AG20443 (cell line): Measurements from ENCODE around the gene TMEM218.
A peak's percentile ranks its signal among the peaks of the same experiment; 100 is the strongest.
"Not testable (repeated sequence)": the region's sequence is repeated elsewhere in the genome, so short reads cannot be mapped to it uniquely, and the experiment has no call there.

ENCODE experiments used
- DNase-seq: peaks from one replicate; pipeline ENCODE4 v3.0.0; 2012; ENCODE audit warnings: low spot score, mixed read lengths

Gene TMEM218

DNA sequence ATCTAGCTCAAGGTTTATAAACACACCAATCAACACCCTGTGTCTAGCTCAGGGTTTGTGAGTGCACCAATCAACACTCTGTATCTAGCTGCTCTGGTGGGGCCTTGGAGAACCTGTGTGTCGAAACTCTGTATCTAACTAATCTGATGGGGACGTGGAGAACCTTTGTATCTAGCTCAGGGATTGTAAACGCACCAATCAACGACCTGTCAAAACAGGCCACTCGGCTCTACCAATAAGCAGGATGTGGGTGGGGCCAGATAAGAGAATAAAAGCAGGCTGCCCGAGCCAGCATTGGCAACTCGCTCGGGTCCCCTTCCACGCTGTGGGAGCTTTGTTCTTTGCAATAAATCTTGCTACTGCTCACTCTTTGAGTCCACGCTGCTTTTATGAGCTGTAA is 21.3 kb downstream of the TMEM218 start:
- not testable (repeated sequence) for DNase-seq

DNA sequence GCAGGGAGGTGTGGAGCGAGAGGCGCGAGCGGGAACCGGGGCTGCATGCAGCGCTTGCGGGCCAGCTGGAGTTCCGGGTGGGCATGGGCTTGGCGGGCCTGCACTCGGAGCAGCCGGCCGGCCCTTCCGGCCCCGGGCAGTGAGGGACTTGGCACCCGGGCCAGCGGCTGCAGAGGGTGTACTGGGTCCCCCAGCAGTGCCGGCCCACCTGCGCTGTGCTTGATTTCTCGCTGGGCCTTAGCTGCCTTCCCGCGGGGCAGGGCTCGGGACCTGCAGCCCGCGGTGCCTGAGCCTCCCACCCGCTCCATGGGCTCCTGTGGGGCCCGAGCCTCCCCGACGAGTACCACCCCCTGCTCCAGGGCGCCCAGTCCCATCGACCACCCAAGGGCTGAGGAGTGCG is 21.9 kb downstream of the TMEM218 start:
- not testable (repeated sequence) for DNase-seq

DNA sequence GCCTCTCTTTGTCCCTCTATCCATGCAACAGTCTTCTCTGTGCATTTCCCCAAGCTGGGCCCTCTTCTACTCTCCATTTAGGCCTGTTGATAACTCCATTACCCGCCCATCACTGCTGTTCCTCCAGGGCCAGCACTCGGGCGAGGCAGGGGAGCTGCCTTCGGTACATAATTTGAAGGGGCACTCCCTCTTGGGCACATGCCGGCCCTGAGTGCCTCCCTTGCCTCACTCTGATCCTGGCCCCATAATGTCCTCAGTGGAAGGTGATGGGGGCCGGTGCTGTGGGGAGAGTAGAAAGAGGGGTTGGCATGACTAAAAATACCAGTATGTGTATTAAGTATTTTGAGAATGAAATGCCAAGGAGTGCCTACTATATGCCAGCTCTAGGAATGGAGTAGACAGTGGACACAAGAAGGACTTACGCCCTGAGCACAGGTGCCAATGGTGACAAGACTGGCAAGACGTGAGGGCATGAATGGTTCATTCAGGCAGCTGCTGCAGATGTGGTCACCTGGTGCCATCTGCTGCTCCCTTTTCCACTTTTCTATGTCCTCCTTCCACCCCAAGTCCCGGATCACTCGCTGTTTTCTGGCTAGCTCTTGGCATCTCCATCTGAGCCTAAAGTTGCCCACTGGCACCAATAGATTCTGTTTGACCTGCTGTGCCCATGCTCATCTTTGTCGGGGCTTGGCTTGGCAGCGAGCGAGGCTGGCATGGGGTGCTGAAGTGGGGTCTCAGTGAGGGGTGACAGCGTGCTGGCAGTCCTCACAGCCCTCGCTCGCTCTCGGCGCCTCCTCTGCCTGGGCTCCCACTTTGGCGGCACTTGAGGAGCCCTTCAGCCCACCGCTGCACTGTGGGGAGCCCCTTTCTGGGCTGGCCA is 22.6 kb downstream of the TMEM218 start:
- no peak for DNase-seq

DNA sequence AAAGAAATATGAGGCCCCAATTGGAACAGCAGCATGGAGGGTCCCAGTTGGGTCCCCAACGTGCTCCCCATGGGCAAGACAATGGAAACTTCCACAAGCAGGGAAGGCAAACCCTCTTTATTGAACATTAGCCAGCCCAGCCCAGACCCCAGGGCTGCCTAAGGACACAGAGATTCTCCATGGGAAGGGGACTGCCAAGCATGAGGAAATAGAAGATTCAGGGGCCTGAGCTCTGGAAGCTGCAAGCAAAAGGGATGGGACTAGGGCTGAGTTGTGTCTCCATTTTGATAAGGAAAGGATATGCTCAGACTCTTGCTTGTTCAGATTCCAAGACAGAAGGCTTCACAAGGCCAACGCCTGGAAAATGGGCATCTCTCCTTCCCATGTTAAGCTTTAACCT is 23.3 kb downstream of the TMEM218 start:
- DNase-seq: no peak

DNA sequence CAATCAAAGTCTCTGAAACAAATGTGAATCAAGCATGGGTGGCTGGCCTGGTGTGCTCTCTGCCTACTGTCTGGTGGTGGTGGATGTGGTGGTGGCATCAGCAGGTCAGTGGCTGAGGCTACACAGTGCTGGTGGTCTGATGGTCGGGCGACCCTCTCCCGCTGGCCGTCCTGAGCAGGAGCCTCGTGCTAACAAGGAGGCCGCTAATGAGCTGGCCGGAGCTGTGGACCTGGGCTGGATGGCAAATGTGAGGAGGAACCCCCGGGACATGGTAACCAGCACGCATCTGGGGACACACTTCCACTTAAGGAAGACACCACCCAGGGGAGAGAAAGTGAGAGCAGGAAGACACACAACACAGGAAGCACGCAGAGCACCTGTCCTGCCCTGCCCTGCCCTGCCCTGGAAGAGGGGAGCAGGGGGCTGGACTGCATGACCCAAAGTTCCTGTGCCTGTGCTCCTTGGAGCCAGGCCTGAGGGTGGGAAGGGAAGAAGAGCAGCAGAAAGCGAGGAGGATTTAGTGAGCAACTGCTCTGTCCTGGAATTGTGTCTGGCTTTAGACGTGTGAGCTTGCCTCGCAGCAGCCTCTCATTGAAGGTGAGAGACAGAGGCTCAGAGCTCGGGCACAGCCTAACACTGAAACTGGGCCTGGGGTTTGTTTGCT is 24.7 kb downstream of the TMEM218 start:
- DNase-seq: no peak

DNA sequence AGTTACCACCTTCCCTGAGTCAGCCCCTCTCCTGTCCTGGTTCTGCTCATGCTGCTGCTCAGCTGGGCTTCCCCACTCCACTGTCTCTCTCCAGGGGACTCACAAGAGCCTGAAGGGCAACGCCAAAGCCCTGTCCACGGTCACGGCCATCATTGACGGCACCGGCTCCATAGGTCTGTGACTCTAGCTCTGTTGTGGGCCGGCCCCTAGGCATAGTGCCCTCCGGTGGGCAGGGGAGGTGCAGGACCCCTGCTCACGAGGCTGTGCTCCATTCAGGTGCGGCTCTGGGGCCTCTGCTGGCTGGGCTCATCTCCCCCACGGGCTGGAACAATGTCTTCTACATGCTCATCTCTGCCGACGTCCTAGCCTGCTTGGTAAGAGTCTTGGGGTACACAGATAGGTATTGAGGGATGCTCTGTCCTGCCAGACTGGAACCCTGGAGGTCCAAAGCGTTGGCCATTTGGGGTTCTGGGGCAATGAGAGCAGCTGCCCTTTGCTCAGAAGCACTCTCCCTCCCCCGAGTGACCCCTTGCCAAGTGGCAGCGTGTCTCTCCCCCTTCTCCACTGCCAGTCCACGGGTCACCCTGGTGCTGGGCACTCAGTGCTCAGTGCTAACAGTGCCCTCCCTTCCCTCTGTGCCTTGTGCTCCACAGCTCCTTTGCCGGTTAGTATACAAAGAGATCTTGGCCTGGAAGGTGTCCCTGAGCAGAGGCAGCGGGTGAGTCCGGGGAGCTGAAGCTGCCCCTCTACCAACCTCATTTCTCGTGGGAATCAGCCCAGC is 25.9 kb downstream of the TMEM218 start:
- DNase-seq: no peak

DNA sequence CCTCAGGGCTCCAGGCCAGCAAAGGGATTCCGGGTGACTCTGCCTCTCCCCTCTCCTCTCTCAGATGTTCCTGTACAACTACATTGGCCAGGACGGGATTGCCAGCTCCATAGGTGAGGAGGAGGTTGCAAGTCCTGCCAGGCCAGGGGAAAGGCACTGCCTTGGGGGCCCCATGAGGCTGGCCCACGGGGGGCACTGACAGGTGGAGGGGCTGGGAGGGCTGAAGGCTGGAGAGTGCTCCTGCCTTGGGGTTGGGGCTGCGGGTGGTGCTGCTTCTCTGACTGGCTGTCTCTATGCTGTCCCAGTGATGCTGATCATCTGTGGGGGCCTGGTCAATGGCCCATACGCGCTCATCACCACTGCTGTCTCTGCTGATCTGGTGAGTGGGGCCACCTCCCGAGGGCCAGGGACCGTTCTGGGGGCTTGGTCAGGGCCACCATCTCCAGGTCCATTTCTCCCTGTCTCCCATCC is 26.6 kb downstream of the TMEM218 start:
- DNase-seq: no peak

DNA sequence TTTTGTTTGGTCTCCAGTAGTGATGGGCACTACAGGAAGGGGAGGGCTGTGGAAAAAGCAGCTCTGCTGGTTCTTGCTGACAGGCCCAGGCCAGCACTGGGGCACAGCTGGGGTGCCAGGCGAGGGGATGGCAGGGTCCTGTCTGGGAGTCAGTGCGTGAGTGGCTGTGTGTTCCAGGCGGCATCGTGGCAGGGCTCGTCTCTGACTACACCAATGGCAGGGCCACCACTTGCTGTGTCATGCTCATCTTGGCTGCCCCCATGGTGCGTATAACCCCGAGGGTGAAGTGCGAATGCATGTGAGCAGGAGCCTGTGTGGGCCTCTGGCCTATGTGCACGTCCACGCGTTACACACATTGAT is 27.4 kb downstream of the TMEM218 start:
- DNase-seq: no peak

DNA sequence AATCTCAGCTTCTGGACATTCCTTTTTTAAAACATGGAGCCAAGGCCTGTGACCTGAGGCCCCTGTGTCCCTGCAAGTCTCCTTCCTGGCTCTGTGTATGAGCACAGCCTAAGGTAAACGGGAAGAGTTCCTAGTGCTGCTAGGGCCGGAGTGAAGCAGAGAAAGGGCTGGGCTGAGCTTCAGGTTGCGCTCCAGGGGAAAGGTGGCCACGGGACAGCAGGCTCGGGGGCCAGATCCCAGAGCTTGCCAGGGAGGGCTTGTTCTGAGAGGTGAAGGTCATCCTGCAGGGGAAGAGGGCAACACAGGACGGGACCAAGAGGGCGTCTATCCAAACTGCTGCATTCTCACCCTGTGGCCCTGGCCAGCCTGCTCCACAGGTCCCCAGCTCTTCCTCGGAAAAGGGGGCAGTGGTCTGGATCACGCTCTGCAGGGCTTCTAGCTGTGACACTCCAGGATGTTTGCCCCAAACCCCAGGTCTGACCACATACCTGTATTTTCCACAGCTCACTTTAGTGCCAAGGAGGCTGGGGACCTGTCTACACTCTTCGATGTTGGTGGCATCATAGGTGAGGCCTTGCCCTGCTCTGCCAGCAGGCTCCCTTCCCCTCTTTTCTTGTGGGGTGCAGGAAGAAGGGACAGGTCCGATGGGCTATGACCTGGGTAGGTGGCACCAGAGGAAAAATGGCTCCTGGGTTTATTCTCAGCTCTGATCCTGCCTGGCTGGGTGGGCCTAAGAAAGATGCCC is 27.9 kb downstream of the TMEM218 start:
- no peak for DNase-seq

DNA sequence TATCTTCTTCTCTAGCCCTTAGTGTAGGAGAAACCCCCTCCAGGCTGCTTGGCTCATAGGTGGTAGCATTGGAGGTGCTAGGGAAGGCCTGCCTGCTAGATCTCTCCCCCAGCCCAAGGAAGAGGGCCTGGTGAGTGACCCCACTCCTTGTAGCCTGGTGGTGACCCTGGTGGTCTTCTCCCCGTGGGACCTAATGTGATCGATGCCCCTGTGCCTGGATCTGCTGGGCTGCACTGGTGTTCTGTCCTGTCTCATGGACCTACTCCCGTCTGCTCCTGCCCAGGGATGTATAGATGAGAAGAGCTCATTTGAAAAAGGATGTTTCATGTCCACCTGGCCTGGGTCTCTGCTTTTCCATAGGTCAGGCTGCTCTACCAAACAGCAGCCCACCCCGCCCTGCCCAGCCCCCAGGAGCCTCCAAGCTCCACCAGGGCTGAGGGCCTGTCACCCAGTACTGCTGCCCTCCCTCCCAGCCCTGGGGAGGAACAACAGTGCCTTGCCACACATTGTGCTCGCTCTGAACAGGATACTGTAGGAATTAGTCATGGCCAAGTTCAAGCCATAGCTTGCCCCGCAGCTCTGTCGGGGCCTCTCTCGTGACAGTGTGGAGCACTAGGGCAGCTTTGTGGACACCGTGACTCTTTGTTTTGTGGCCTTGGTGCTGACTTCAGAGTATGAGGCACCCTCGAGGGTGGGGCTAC is 28.7 kb downstream of the TMEM218 start:
- peak; percentile 80 for DNase-seq

DNA sequence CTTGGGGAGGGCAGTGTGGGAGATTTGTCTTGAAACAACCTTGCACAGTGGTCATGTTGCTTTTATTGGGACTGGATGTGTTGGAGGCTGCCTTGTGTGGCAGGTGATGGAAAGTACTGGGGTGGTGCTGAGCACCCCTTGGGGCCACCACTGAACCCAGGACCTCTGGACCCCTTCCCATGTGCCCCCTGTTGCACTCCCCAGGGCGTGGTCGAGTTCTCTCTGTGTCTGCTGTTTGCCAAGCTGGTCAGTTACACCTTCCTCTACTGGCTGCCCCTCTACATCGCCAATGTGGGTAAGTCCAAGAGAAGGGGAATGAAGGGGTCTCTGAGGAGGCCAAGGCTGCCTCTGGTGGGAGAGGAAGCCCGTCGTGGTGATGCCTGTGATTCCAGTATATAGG is 29.4 kb downstream of the TMEM218 start:
- no peak for DNase-seq

DNA sequence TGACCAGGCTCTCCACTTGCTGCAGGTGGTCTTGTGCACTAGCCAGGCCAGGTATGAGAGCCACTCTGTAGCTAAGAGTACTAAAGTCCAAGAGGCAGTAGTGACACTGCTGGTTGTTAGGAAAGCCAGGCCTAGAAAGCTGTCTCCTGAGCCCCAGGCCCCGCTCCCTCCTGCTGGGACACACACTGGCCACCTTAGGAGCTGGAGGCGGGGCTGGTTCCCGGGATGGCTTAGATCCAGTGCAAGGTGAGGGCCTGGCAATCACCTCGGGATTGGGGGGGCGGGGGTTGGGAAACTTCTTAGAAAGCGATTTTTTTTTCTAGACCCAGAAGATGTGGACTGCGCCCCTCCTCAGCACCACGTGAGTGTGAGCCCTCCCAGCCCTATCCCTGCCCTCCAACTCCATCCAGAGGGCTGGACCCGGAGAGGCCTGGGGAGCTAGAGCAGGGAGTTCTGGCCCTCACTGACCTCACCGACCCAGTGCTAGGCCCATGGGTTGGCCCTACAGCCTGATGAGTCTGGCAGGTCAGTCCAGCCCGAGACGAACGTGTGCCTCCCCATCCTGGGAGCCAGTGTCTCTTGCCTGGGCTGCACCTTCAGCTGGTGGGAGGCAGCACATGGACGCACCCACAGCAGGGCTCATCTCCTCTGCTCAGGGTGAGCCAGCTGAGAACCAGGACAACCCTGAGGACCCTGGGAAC is 30.2 kb downstream of the TMEM218 start:
- DNase-seq: no peak

DNA sequence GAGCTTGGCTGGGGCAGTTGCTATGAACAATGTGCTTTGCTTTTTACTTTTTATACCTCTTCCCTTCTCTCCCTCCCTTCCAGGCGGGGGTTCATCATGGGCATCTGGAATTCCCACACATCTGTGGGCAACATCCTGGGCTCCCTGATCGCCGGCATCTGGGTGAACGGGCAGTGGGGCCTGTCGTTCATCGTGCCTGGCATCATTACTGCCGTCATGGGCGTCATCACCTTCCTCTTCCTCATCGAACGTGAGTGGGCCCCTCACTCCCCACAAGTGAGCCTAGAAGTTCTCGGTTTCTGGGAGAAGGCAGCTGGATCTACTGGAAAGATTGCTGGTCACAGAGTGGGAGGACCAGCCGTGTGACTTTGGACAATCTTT is 30.9 kb downstream of the TMEM218 start:
- DNase-seq: no peak

DNA sequence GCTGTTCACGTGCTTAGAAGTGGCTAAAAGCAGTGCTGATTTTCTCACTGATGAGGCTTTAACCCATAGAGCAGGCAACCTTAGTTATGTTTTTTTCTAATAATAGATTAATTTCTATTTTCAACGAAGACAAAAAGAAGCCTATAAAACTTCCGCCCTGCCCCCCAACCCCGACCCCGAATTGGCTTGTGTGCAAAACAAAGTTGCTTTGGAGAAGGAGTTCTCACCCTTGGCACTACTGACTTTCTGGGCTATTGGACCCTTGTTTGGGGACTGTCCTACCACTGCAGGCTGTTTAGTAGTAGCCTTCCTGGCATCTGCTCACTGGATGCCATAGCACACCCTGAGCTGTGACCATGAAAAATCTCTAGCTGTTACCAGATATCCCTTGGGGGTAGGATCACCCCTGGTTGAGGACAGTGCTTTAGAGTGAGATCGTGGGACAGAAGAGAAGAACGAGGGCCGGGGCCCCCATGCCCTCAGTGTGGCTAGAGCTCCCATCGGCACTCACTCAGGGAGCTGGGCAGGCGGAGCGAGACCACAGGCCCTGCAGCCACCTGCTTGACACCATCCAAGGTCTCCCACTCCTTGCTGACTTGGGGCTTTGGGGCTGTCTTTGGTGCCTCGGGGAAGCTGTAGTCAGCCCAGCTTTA is 31.4 kb downstream of the TMEM218 start:
- no peak for DNase-seq

DNA sequence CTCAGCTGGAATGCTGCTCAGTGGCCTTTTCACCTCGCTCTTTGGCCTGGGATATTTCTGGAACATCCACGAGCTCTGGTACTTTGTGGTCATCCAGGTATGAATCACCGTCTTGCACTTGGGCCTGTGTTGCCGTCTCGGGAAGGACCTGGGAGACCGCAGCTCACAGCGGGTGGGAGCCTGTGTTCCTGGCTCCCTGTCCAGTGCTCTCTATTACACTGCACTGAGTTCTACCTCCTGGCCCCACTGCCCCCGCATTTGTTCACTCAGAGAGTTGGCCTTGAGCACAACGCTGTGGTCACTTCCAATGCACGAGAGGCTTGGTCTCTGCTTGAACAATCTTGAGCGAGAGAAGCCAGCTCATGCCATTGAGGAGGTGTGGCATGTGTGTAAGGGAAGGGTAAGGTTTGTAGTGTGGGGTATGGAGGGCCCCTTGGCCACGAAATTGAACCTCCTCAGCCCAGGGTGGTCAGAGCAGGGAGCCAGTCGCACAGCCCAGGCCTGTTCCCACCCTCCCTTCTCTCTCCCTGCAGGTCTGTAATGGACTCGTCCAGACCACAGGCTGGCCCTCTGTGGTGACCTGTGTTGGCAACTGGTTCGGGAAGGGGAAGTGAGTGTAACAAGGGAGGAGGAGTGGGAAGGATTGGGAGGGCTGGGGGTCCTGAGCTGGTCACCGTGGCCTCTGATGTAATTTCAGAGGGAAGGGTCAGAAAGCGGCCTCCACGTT is 32.1 kb downstream of the TMEM218 start:
- peak; percentile 10 for DNase-seq

DNA sequence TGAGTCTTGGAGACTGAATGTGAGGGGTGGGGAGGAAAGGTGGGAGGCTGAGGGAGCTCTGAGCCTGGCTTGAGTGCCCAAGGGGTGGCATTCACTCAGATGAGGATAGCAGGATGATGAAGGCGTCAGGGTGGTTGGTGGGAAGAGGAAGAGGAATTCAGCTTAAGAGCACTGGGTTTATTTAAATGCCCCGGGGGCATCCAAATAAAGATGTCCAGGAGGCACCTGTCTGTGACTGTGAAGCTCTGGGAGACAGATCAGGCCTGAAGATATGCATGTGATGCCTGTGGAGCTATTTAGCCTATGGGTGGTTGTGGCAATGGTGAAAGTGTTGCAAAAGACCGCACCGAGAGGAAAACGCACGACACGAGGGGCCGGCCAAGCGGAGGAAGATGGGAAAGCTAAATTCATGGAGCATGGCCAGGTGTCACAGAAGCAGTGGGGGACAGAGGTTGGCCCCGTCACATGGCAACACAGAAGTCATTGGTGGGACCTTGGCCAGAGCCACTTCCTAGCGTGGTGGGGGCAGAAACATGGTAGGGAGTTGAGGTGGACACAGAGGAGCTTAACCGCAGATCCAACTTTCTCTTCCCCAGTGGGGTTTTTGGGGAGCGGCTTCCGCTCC is 32.8 kb downstream of the TMEM218 start:
- no peak for DNase-seq

DNA sequence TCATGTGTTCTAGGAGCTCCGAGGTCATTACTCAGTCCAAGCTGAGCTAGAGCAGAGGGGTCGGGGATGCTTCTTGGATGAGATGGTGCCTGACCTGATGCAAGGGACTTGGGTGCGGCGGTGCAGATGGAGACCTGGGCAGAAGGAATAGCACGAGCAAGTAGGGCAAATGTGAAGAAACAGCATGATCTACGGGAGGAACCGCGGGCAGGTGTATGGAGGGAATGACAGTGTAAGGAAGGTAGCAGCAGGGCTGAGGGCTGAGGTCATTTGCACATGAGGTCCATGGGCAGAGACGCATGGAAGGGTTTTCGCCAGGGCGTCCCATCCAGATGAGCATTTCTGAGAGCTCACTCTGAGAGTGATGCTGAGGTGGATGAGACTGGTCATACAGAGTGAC is 33.4 kb downstream of the TMEM218 start:
- DNase-seq: no peak

DNA sequence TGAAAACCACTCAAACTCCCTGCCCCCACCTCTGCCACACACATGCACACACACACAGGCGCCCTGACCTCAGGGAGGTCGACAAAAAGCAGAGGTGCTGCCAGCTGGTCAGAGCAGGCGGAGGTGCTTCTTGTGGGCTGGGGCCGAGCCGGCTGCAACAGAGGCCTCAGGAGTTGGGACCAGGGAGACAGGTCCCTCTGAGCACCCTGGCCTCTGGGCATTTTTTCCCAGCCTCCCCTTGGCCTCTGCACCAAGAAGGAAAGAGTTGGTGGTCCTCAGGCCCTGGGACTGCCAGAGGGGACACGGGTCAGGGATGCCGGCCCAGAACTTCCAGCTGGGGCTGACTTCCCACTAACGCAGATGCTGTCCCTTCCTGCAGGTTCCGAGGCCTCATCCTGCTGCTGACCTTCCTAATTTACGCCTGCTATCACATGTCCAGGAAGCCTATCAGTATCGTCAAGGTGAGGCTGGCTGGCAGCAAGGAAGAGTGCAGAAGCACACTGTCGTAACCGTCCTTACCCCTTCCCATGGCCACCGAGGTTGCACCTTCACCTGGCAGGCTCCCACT is 35.0 kb downstream of the TMEM218 start:
- DNase-seq: no peak

DNA sequence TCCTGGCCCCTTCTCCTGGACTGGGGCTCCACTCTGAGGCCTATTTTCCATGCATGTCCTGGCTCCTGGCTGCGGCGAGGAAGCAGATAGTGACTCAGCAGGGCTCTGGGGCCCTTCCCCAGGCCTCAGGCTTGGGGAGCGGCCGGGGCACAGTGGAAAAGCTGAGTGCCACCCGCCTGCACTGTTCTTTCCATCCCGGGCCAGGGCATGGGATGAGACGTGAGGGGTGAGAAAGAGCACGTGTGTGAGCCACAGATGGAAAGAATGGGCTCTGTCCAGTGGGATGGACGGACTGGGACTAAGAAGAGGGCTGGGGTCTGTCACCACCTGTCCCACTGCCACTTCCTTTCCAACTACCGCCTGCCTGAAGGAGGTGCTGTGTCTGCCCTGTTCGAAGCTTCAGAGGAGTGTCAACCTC is 35.5 kb downstream of the TMEM218 start:
- DNase-seq: peak; percentile 40
